Liver (tissue), 9 donors: ENCODE measurements around the gene MEOX1. TPM values are rescaled to one million over a fixed set of nuclear protein-coding genes. Genes with fewer than 3 reads are reported as not detected.
A peak's percentile ranks its signal among the peaks of the same experiment; 100 is the strongest.

Experiments
- DNase-seq: peaks from one replicate; pipeline ENCODE4 v3.0.0-alpha.2; 2017; ENCODE audit warnings: low spot score
- H3K27ac ChIP-seq, 2 donors: one replicate each; pipeline ENCODE4 v1.7.0; 2013; ENCODE audit warnings: inconsistent platforms in 2 of 2, low read length in 2 of 2, control low read depth in 1 of 2, low read depth in 1 of 2, mild to moderate bottlenecking in 1 of 2
- H3K27me3 ChIP-seq, 4 donors: one replicate each; pipeline versions ENCODE4 v1.6.1 to v1.7.0; 2013; ENCODE audit warnings: low read length in 3 of 4, inconsistent platforms in 1 of 4, mild to moderate bottlenecking in 1 of 4, moderate library complexity in 1 of 4; ENCODE audit not compliant: control insufficient read depth in 4 of 4, insufficient read depth in 4 of 4
- H3K36me3 ChIP-seq, 4 donors: one replicate each; pipeline versions ENCODE4 v1.6.1 to v1.7.0; 2013; ENCODE audit warnings: low read length in 3 of 4, mild to moderate bottlenecking in 3 of 4, low read depth in 1 of 4, moderate library complexity in 1 of 4; ENCODE audit not compliant: control insufficient read depth in 4 of 4, insufficient read depth in 3 of 4
- H3K4me1 ChIP-seq, 4 donors: one replicate each; pipeline versions ENCODE4 v1.6.1 to v1.7.0; 2013; ENCODE audit warnings: low read length in 3 of 4, mild to moderate bottlenecking in 3 of 4, moderate library complexity in 1 of 4; ENCODE audit not compliant: control insufficient read depth in 4 of 4, insufficient read depth in 4 of 4
- H3K4me3 ChIP-seq, 3 donors: one replicate each; pipeline versions ENCODE4 v1.6.1 to v1.7.0; 2013; ENCODE audit warnings: low read length in 3 of 3, control low read depth in 1 of 3, low read depth in 1 of 3, mild to moderate bottlenecking in 1 of 3
- H3K9ac ChIP-seq, 2 donors: one replicate each; pipeline ENCODE4 v1.7.0; 2013; ENCODE audit warnings: low read length in 2 of 2, mild to moderate bottlenecking in 2 of 2, moderate library complexity in 2 of 2, control low read depth in 1 of 2, low read depth in 1 of 2
- H3K9me3 ChIP-seq, 4 donors: one replicate each; pipeline versions ENCODE4 v1.6.1 to v1.7.0; 2013; ENCODE audit warnings: low read length in 3 of 4; ENCODE audit not compliant: control insufficient read depth in 4 of 4
- EGR1 ChIP-seq, 2 donors: IDR thresholded peaks; 2 replicates each; pipeline ENCODE4 v1.6.1; 2016 to 2018; ENCODE audit warnings: antibody characterized with exemption in 2 of 2, low read depth in 2 of 2
- FOXA1 ChIP-seq: IDR thresholded peaks from 2 replicates; pipeline ENCODE4 v1.6.1; 2016; ENCODE audit warnings: antibody characterized with exemption
- FOXA2 ChIP-seq: IDR thresholded peaks from 2 replicates; pipeline ENCODE4 v1.6.1; 2016; ENCODE audit warnings: antibody characterized with exemption
- HNF4A ChIP-seq, 2 donors: conservative IDR thresholded peaks; 2 replicates each; pipeline ENCODE4 v1.6.1; 2016; ENCODE audit warnings: antibody characterized with exemption in 2 of 2, mild to moderate bottlenecking in 2 of 2
- HNF4G ChIP-seq: IDR thresholded peaks from 2 replicates; pipeline ENCODE4 v1.6.1; 2016; ENCODE audit warnings: antibody characterized with exemption
- JUND ChIP-seq, 2 donors: IDR thresholded peaks; 2 replicates each; pipeline ENCODE4 v1.6.1; 2016; ENCODE audit warnings: antibody characterized with exemption in 2 of 2
- NR2F2 ChIP-seq: IDR thresholded peaks from 2 replicates; pipeline ENCODE4 v1.6.1; 2016; ENCODE audit warnings: antibody characterized with exemption
- RAD21 ChIP-seq, 2 donors: IDR thresholded peaks; 2 replicates each; pipeline ENCODE4 v1.6.1; 2016; ENCODE audit warnings: antibody characterized with exemption in 2 of 2, mild to moderate bottlenecking in 2 of 2
- REST ChIP-seq: IDR thresholded peaks from 2 replicates; pipeline ENCODE4 v1.6.1; 2016; ENCODE audit warnings: antibody characterized with exemption, mild to moderate bottlenecking
- RXRA ChIP-seq, 2 donors: IDR thresholded peaks; 2 replicates each; pipeline ENCODE4 v1.6.1; 2017 to 2018; ENCODE audit warnings: antibody characterized with exemption in 2 of 2, mild to moderate bottlenecking in 1 of 2
- SP1 ChIP-seq: IDR thresholded peaks from 2 replicates; pipeline ENCODE4 v1.6.1; 2018; ENCODE audit warnings: antibody characterized with exemption, mild to moderate bottlenecking
- TAF1 ChIP-seq: conservative IDR thresholded peaks from 2 replicates; pipeline ENCODE4 v1.6.1; 2016; ENCODE audit warnings: antibody characterized with exemption, mild to moderate bottlenecking
- YY1 ChIP-seq: IDR thresholded peaks from 2 replicates; pipeline ENCODE4 v1.6.1; 2016; ENCODE audit warnings: antibody characterized with exemption, mild to moderate bottlenecking
- ZBTB33 ChIP-seq: IDR thresholded peaks from 2 replicates; pipeline ENCODE4 v1.6.1; 2016; ENCODE audit warnings: antibody characterized with exemption
- WGBS: extraction: QIAGEN DNeasy Blood & Tissue Kit; methylation state at CpG from one replicate; pipeline ENCODE4 v1.1.7; 2013; 5-methylcytosine and 5-hydroxymethylcytosine counted together
- polyA plus RNA-seq, 2 donors: library from polyadenylated mRNA; stranded (reverse) in 1 of 2; unstranded in 1 of 2; fragments of 200-250 nt in 1 of 2; fragments of >200 nt in 1 of 2; fragmentation: Nextera tagmentation in 1 of 2; extraction: Ambion mirVana in 1 of 2; gene quantifications; one replicate each; pipeline versions ENCODE4 v1.2.1 to v1.2.3, GENCODE V29; 2013 to 2015
- total RNA-seq, 2 donors: library from RNA; depleted of rRNA; stranded (reverse); fragments of >200 nt; gene quantifications; one replicate each; pipeline ENCODE4 v1.2.3, GENCODE V29; 2014
- TF ChIP-seq, protein P1 (sequence below): fragments of 150-350 bp; IDR thresholded peaks from 2 replicates; pipeline ENCODE4 v1.5.1; 2017; ENCODE audit warnings: improper control_type of control experiment, low read depth, low read length; ENCODE audit not compliant: missing input control
- TF ChIP-seq, protein P2 (sequence below): IDR thresholded peaks from 2 replicates; pipeline ENCODE4 v1.6.1; 2016; ENCODE audit warnings: antibody characterized with exemption
- donor health status: healthy.
- donor health status: healthy.
- donor health status: healthy.
- donor health status: healthy.
- donor health status: healthy.

The MEOX1 gene
- total and polyA plus RNA-seq, 4 donors = 0.05 to 0.33 TPM; not detected in 2

GRCh38 chr17:43645450-43645764 lies 16.3 kb downstream of the MEOX1 start:
- TF ChIP-seq HNF4A (conservative IDR thresholded peaks at IDR 0.05) (no peak), SP1 (no peak), TAF1 (no peak), EGR1 (IDR thresholded peaks at IDR 0.05; ENCODE audit: low read depth in 2 of 2) (no peak), NR2F2 (no peak), RXRA (IDR thresholded peaks at IDR 0.05) (no peak), REST (no peak), HNF4G (no peak), ZBTB33 (no peak), YY1 (no peak), JUND (IDR thresholded peaks at IDR 0.05) (no peak)
- TF ChIP-seq, protein P1, sequence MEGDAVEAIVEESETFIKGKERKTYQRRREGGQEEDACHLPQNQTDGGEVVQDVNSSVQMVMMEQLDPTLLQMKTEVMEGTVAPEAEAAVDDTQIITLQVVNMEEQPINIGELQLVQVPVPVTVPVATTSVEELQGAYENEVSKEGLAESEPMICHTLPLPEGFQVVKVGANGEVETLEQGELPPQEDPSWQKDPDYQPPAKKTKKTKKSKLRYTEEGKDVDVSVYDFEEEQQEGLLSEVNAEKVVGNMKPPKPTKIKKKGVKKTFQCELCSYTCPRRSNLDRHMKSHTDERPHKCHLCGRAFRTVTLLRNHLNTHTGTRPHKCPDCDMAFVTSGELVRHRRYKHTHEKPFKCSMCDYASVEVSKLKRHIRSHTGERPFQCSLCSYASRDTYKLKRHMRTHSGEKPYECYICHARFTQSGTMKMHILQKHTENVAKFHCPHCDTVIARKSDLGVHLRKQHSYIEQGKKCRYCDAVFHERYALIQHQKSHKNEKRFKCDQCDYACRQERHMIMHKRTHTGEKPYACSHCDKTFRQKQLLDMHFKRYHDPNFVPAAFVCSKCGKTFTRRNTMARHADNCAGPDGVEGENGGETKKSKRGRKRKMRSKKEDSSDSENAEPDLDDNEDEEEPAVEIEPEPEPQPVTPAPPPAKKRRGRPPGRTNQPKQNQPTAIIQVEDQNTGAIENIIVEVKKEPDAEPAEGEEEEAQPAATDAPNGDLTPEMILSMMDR = no peak
- TF ChIP-seq, protein P2, sequence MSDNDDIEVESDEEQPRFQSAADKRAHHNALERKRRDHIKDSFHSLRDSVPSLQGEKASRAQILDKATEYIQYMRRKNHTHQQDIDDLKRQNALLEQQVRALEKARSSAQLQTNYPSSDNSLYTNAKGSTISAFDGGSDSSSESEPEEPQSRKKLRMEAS = no peak
- Histone ChIP-seq H3K4me3 (no peak overlapping the region), H3K27ac (peak overlapping the region in 1 of 2 donors; percentile 60), H3K9ac (no peak overlapping the region), H3K4me1 (peaks cover 0 to 7% (median 7%) of the 10 kb centered on the region in 4 donors), H3K36me3 (no peaks in the 10 kb centered on the region), H3K9me3 (no peaks in the 10 kb centered on the region), H3K27me3 (no peaks in the 10 kb centered on the region)
- DNase-seq = no peak
- WGBS = 89% methylated on average over 16 of the region's 16 CpGs

- 90% methylated on average over 4 of the region's 4 CpGs for WGBS
- H3K27ac ChIP-seq = no peak overlapping the region
- no peak for DNase-seq
- H3K4me1 ChIP-seq = peaks cover 0 to 7% (median 7%) of the 10 kb centered on the region in 4 donors
- no peaks in the 10 kb centered on the region for H3K9me3 ChIP-seq
- H3K27me3 ChIP-seq = no peaks in the 10 kb centered on the region
- H3K4me3 ChIP-seq = no peak overlapping the region
- no peak overlapping the region for H3K9ac ChIP-seq
- H3K36me3 ChIP-seq = no peaks in the 10 kb centered on the region
- TF ChIP-seq EGR1 (IDR thresholded peaks at IDR 0.05; ENCODE audit: low read depth in 2 of 2) (no peak), YY1 (no peak), REST (no peak), FOXA1 (no peak), HNF4G (no peak), ZBTB33 (no peak), RXRA (IDR thresholded peaks at IDR 0.05) (no peak), HNF4A (conservative IDR thresholded peaks at IDR 0.05) (no peak), NR2F2 (no peak), RAD21 (IDR thresholded peaks at IDR 0.05) (no peak), FOXA2 (no peak), JUND (IDR thresholded peaks at IDR 0.05) (no peak)
- TF ChIP-seq, protein P2 = no peak
Measured at GRCh38 chr17:43644081-43644480, 17.6 kb downstream of the MEOX1 start.
